Measurements from ENCODE around the gene KIAA1217. TPM values are rescaled to one million over a fixed set of nuclear protein-coding genes. Genes with fewer than 3 reads are reported as not detected.

The KIAA1217 gene
- total RNA-seq, 1 experiment from 2014 or later, result 7.8 TPM

GRCh38 chr10:24437302-24437701 lies 228.4 kb downstream of the KIAA1217 start:
- peaks cover 0 to 4% of the 10 kb centered on the region in 2 experiments; a peak in 1 of 4 replicates for H3K4me1 ChIP-seq (ENCODE audit: control insufficient read depth in 1 of 2, insufficient read depth in 2 of 2, low read length in 2 of 2)

More at GRCh38 chr10:24437302-24437701, 228.4 kb downstream of the KIAA1217 start:
- ChIA-PET CTCF (no interaction called here), POLR2A (no interaction called here), RAD21 (ENCODE audit: low non-redundant PET in 1 of 2, low total read pairs in 2 of 2, uncharacterized antibody in 2 of 2, unreplicated experiment in 2 of 2) (no interaction called here)
- intact Hi-C loops (cut with micrococcal nuclease), result no loop called here
- Histone ChIP-seq H2AFZ (ENCODE audit: low read depth, low read length, poor library complexity, severe bottlenecking) (no peak overlapping the region), H3K36me3 (ENCODE audit: control insufficient read depth in 1 of 2, insufficient read depth in 2 of 2, low read length in 2 of 2) (no peaks in the 10 kb centered on the region), H3K9me3 (ENCODE audit: control insufficient read depth in 1 of 2, insufficient read depth in 1 of 2, low read depth in 1 of 2, low read length in 2 of 2) (no peaks in the 10 kb centered on the region), H3K79me2 (ENCODE audit: insufficient read depth, low read length) (no peaks in the 10 kb centered on the region), H4K20me1 (ENCODE audit: insufficient read depth) (no peaks in the 10 kb centered on the region), H3K4me2 (ENCODE audit: low read length) (no peak overlapping the region), H3K9ac (ENCODE audit: low read length) (no peak overlapping the region), H3K4me3 (replicated peaks in 1 of 2; ENCODE audit: low read depth in 1 of 2, low read length in 2 of 2) (no peak overlapping the region), H3K27ac (ENCODE audit: low read depth, low read length) (no peak overlapping the region), H3K27me3 (ENCODE audit: insufficient read depth, low read length) (peaks cover 4% of the 10 kb centered on the region; the same call in 1 of the 2 replicates), H3K9me2 (ENCODE audit: insufficient read depth) (no peaks in the 10 kb centered on the region)
- BruUV-seq (replicated peaks), result no TSS peak
- ATAC-seq (no peak), DNase-seq (ENCODE audit: low read depth, low spot score) (no peak)
- TF ChIP-seq, protein P1, sequence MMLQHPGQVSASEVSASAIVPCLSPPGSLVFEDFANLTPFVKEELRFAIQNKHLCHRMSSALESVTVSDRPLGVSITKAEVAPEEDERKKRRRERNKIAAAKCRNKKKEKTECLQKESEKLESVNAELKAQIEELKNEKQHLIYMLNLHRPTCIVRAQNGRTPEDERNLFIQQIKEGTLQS (IDR thresholded peaks at IDR 0.05), result no peak
- TF ChIP-seq, protein P2, sequence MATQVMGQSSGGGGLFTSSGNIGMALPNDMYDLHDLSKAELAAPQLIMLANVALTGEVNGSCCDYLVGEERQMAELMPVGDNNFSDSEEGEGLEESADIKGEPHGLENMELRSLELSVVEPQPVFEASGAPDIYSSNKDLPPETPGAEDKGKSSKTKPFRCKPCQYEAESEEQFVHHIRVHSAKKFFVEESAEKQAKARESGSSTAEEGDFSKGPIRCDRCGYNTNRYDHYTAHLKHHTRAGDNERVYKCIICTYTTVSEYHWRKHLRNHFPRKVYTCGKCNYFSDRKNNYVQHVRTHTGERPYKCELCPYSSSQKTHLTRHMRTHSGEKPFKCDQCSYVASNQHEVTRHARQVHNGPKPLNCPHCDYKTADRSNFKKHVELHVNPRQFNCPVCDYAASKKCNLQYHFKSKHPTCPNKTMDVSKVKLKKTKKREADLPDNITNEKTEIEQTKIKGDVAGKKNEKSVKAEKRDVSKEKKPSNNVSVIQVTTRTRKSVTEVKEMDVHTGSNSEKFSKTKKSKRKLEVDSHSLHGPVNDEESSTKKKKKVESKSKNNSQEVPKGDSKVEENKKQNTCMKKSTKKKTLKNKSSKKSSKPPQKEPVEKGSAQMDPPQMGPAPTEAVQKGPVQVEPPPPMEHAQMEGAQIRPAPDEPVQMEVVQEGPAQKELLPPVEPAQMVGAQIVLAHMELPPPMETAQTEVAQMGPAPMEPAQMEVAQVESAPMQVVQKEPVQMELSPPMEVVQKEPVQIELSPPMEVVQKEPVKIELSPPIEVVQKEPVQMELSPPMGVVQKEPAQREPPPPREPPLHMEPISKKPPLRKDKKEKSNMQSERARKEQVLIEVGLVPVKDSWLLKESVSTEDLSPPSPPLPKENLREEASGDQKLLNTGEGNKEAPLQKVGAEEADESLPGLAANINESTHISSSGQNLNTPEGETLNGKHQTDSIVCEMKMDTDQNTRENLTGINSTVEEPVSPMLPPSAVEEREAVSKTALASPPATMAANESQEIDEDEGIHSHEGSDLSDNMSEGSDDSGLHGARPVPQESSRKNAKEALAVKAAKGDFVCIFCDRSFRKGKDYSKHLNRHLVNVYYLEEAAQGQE (IDR thresholded peaks at IDR 0.05; ENCODE audit: low read depth), result no peak
- TF ChIP-seq, protein P3, sequence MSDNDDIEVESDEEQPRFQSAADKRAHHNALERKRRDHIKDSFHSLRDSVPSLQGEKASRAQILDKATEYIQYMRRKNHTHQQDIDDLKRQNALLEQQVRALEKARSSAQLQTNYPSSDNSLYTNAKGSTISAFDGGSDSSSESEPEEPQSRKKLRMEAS (IDR thresholded peaks at IDR 0.05), result no peak
- TF ChIP-seq CEBPB (IDR thresholded peaks at IDR 0.05; ENCODE audit: low read depth) (no peak), TCF7L2 (IDR thresholded peaks at IDR 0.05; ENCODE audit: borderline replicate concordance, extremely low read depth, insufficient read depth, insufficient read length) (no peak), SP1 (IDR thresholded peaks at IDR 0.05; ENCODE audit: low read depth) (no peak), ZBTB33 (IDR thresholded peaks at IDR 0.05; ENCODE audit: extremely low read depth, insufficient replicate concordance, low read length) (no peak), SRF (IDR thresholded peaks at IDR 0.05; ENCODE audit: low read depth) (no peak), SIN3A (IDR thresholded peaks at IDR 0.05; ENCODE audit: low read depth) (no peak), CTCF (IDR thresholded peaks at IDR 0.05 in 2 of 3, conservative IDR thresholded peaks at IDR 0.05 in 1 of 3; ENCODE audit: borderline replicate concordance in 1 of 3, insufficient read depth in 1 of 3, low read depth in 2 of 3, low read length in 2 of 3) (no peak)
